Measurements from ENCODE around the gene CNIH2. TPM values are rescaled to one million over a fixed set of nuclear protein-coding genes. Genes with fewer than 3 reads are reported as not detected.

The CNIH2 gene
- total RNA-seq, 6 experiments from 2014 or later = 0.73 to 1.9 (median 1.1) TPM

GRCh38 chr11:66312549-66313320 lies 34.8 kb downstream of the CNIH2 start:
- Mint-ChIP-seq H3K27me3 (ENCODE audit: insufficient read depth) (peaks cover 9% of the 10 kb centered on the region), H3K27ac (peak overlapping the region; percentile 97), H3K4me3 (peak overlapping the region; percentile 91), H3K36me3 (ENCODE audit: low read depth) (peaks cover 22% of the 10 kb centered on the region), H3K4me1 (ENCODE audit: low read depth) (peaks cover 41% of the 10 kb centered on the region), H3K9me3 (no peaks in the 10 kb centered on the region)
- no peak for TF ChIP-seq CTCF (IDR thresholded peaks at IDR 0.05)
- DNase-seq = peak; percentile 99

DNA sequence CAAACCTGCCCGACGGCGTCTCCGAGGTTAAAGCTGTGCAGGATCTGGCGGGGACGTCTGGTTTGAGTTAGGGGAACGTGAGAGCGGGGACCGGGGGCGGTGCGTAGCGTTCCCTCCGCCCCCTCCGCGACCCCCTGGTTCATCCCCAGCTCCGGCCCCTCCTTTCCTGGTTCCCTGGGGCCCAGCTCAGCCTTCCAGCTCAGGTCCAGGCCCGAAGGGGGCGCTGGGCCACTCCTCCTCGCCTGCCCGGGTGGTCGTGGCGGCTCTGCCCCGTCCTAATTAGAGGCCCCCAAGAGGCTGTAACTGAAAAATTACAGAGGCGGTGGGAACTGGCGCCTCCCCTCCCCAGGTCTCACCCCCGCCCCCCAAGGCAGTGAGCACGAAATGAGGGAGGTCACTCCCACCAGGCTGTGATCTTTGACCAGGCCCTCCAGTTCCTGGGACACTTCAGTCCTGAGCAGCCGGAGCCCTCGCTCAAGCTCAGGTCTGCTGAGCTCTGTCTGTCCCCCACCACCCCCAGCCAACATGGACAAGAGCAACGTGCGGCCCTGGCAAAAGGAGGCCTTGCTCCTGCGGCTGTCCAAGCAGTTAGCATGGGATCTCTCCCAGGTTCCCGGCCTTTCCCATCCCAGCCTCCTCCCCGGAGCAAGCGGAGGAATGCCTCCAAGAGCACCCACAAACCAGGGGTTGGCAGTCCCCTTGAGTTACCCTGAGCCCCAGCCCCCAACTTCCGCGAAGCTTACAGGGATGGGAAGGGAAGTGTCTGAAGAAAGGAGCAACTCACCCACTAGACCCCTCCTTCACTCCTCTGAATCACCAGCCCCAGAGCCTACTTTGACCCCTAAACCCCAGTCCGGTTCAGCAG lies 35.6 kb downstream of the CNIH2 start:
- Mint-ChIP-seq H3K4me3 (peak overlapping the region; percentile 91), H3K27me3 (ENCODE audit: insufficient read depth) (peaks cover 9% of the 10 kb centered on the region), H3K27ac (peak overlapping the region; percentile 97), H3K9me3 (peaks cover under 1% of the 10 kb centered on the region; the same call in 1 of the 2 replicates), H3K36me3 (ENCODE audit: low read depth) (peaks cover 22% of the 10 kb centered on the region), H3K4me1 (ENCODE audit: low read depth) (peaks cover 49% of the 10 kb centered on the region)
- no peak for DNase-seq
- TF ChIP-seq CTCF (IDR thresholded peaks at IDR 0.05) = peak; percentile 74

DNA sequence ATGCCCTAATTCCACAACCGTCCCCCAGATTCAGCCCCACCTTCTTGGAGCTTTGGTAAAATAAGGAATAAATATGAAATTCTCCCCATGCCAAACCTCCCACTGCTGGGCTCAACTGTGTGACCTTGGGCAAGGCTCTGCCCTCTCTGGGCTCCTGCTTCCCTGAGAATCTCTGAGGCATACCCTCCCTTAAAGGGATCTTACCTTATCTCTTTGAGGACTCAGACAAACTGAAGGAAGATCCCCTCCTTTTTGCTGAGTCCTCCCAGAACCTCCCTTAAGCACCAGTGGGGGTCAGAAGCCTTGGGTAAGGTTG lies 36.2 kb downstream of the CNIH2 start:
- DNase-seq = no peak
- peaks cover 9% of the 10 kb centered on the region for H3K27me3 Mint-ChIP-seq (ENCODE audit: insufficient read depth)
- H3K27ac Mint-ChIP-seq = peak overlapping the region; percentile 97

GRCh38 chr11:66314561-66315497 lies 36.9 kb downstream of the CNIH2 start:
- Mint-ChIP-seq H3K4me1 (ENCODE audit: low read depth) (peaks cover 57% of the 10 kb centered on the region), H3K27me3 (ENCODE audit: insufficient read depth) (peaks cover 9% of the 10 kb centered on the region), H3K9me3 (peaks cover 5% of the 10 kb centered on the region), H3K27ac (peak overlapping the region; percentile 97), H3K4me3 (peak overlapping the region; percentile 91), H3K36me3 (ENCODE audit: low read depth) (peaks cover 22% of the 10 kb centered on the region)
- TF ChIP-seq CTCF (IDR thresholded peaks at IDR 0.05) = no peak
- no peak for DNase-seq

More for the DNA sequence above, 36.2 kb downstream of the CNIH2 start:
- H3K36me3 Mint-ChIP-seq (ENCODE audit: low read depth) = peaks cover 22% of the 10 kb centered on the region
- H3K9me3 Mint-ChIP-seq = peaks cover 4% of the 10 kb centered on the region; the same call in 1 of the 2 replicates
- peak overlapping the region; percentile 91 for H3K4me3 Mint-ChIP-seq
- peaks cover 55% of the 10 kb centered on the region for H3K4me1 Mint-ChIP-seq (ENCODE audit: low read depth)
- no peak for TF ChIP-seq CTCF (IDR thresholded peaks at IDR 0.05)

GRCh38 chr11:66315498-66315885 lies 37.5 kb downstream of the CNIH2 start:
- H3K27me3 Mint-ChIP-seq (ENCODE audit: insufficient read depth) = peaks cover 9% of the 10 kb centered on the region
- H3K4me3 Mint-ChIP-seq = peak overlapping the region; percentile 91
- peaks cover 29% of the 10 kb centered on the region for H3K36me3 Mint-ChIP-seq (ENCODE audit: low read depth)
- TF ChIP-seq CTCF (IDR thresholded peaks at IDR 0.05) = no peak
- H3K9me3 Mint-ChIP-seq = peaks cover 11% of the 10 kb centered on the region
- peaks cover 57% of the 10 kb centered on the region for H3K4me1 Mint-ChIP-seq (ENCODE audit: low read depth)
- no peak for DNase-seq
- peak overlapping the region; percentile 97 for H3K27ac Mint-ChIP-seq

Measured in HFFc6 (cell line).